Stimulated activated CD8-positive, alpha-beta memory T cell treated with anti-CD3 and anti-CD28 coated beads, Interleukin-7, amount 100 ng/mL, for 1 hour (primary cell): ENCODE measurements around the gene FBP2.
"Not testable (repeated sequence)": the region's sequence is repeated elsewhere in the genome, so short reads cannot be mapped to it uniquely, and the experiment has no call there.

Experiments
- DNase-seq, 2 donors: peaks; one replicate each; pipeline ENCODE4 v3.0.0-alpha.2; 2020; ENCODE audit warnings: low read depth in 2 of 2

FBP2 gene

DNA sequence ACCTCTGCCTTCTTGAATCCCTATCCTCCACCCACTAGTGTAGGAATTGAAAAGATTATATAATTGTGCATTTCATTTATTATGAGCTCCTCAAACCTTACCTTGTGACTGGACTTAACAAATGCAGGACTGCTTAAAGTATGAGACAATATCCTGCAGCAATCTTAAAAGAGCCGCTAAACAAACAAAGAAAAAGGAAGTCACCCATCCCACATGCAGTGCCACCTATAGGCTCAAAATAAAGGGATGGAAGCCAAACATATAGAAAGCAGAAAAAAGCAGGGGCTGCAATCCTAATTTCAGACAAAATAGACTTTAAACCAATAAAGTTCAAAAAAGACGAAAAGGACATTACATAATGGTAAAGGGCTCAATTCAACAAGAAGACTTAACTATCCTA lies 30.1 kb downstream of the FBP2 start:
- DNase-seq: no peak

DNA sequence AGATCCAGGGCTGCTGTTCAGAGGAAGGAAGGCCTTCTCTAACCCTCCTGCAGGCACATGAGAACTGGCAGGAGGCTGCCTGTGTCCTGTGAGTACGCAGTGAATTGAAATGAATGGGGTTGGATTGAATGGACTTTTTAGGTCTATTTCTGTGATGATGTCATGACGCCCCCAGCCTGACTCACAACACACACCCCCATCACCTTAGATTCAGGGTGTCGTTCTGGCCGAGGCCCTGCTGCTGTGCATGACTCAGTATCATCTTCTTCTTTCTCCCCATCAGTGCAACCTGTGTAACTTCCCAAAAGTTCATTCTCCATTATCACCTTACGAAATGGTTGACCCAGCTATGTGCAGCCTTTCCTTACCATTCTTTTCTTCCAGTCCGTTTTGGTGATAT lies 33.4 kb downstream of the FBP2 start:
- DNase-seq: no peak

DNA sequence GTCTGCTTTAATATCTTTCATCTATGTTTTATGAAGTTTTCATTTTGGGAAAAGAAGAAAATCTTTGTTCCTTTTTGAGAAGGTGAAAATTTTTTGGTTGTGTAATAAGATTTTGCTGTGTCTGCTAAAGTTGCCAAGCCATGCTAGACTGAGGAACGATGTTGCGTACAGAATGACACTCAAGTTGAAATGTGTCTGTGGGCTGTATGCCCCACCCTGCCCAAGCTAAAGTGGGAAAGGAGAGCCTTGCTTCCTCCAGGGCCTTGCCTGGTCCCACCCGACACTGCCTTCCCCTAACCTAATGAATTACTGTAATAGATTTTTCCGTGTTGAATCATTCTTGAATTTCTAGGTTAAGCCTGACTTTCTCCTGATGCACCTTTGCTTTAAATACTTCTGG lies 36.2 kb downstream of the FBP2 start:
- no peak for DNase-seq

DNA sequence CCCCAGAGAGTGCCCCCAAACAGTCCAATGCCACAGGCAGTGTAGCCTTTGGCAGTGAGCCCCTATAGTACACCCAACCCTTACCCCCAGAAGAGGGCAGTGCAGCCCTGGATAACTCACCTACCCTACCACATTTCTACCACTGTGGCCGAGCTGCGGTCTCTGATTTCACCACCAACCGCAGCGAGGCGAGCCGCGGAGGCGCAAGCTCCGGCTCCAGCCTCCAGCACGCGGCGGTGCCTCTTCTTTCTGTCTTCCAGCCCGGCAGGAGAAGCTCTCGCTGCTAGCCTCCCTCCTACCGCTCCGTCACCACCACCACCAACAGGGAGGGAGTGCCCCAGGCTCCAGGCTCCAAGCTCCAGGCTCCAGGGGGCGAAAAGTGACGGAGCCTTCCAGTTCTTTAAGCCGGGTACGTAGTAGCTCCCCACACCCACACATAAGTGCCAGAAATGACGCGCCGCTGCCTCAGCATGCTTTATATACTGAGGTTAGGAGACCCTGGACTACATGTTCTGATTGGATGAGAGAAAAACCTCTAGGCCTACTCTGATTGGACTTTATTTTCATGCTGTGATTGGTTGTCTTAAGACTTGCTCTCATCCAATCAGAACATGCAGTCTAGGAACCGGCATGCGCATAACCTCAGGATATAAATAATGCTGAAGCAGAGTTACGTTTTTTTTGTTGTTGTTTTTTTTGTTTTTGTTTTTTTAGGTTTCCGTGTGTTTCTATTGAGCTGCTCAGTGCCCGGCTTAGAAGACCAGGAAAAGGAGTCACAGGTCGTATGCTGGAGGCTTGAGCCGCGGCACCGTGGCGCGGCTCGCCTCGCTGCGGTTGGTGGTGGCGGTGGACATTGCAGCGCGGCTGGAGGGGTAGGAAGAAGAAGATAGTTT lies 38.9 kb downstream of the FBP2 start, which contains the start of gene PCAT7:
TSS of gene PCAT7 (plus strand) at position 645 of the 893 bp plus-strand sequence.
- DNase-seq: no peak

DNA sequence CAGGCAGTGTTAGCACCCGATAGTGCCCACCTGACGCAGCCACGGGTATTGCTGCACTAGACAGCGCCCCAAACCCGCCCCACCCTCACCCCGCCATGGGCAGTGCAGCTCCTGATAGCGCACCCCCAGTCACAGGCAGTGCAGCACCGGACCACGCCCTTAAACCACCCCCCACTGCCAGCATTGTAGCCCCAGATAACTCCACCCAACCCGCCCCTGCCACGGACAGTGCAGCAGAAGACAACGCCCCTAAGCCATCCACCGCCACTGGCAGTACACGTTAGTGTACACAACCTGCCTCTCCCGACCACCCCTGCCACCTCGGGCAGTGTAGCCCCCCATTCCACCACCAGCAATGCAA lies 39.6 kb downstream of the FBP2 start:
- DNase-seq: no peak

DNA sequence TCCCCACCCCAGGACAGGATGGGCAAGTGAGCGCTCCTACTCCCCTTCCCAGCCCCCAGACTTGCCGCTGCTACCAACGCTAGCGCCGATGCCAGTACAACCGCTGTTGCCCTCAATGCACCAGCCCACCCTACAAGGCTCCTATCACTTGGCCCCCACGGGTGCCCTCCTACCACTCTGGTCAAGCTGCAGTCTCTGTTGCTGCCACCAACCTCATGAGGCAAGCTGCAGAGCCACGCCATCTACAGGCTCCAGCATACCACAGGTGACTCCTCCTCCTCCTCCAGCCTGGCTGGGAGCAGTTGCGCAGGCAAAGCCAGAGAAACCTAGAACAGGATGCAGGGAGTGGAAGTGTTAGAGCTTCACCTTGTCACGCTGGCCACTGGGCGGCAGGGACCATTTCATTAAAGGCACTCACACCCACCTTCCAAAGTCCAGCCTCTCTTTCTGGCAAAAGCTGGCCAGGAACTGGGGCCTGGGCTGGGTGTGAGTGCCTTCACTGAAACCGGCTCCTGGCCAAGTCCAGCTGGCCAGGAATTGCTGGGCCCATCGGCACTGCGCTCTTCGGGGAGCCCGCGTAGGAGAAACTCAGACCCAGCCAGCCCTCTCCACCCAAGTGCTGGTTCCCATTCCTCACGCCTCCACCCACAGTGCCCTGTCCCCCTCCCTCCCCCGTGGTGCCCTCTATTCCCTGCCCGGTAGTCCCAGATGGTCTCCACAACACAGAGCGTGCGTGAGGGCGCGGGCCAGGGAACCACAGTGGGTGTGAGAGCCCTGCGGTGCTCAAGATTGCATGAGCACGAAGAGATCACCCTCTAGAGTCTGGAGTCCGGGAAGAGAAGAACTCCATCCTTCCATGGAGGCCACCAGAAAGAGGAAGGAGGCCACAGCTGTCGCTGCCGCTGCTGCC lies 40.3 kb downstream of the FBP2 start:
- DNase-seq: no peak

DNA sequence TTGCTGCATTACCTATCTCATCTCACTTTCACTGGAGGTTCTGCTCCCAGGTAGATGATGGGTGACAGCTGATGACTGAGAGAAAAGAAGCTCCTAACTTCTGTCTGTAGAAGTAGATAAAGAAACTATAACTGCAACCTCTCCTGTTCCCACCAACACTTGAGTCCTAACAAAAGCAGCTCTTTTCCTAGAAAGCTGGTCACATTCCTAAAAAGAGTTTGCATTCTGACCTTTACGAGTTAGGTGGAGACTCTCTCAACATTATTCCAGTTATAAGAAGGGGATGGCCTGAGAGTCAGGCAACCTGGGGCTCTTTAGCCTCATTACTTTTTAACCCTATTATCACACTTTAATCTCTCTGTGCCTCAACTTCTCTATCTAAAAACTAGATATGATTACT lies 47.7 kb downstream of the FBP2 start:
- no peak for DNase-seq

DNA sequence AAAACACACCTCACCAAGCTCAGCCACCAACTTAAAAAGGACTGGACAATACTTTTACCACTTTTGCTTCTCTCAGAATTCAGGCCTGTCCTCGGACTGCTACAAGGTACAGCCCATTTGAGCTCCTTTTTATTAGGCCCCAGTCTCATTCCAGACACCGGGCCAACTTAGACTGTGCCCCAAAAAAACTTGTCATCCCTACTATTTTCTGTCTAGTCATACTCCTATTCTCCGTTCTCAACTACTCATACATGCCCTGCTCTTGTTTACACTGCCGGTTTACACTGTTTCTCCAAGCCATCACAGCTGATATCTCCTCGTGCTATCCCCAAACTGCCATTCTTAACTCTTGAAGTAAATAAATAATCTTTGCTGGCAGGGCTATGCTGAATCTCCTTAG lies 49.3 kb downstream of the FBP2 start:
- not testable (repeated sequence) for DNase-seq

DNA sequence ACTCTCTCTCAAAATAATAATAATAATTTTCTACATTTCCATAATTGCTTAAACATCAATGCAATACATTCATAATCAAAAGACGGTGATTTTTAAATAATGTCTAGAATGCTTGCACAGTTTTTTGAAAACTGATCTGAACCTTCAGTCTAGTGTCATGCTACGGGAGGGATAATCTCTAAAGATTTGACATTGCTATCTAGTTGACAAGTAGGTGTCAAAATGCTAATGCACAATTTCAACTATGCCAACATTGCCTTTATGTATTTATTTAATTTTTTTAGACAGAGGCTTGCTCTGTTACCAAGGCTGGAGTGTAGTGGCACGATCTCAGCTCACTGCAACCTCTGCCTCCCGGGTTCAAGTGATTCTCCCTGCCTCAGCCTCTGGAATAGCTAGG lies 54.7 kb downstream of the FBP2 start:
- DNase-seq: no peak

DNA sequence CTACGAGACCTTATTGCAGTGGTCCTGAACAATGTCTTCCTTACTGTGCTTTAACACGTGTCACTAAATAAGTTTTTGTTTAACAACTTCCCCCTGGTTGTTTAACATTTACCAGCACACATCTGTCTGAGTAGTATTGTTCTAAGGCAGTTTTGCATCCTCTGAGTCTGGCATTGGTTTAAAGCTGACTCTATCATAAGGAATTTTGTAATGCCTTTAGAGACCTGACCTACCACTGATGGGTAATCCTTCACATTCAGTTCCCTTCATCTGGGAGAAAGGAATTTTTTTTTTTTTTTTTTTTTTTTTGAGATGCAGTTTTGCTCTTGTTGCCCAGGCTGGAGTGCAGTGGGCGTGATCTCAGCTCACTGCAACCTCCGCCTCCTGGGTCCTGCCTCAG lies 58.7 kb downstream of the FBP2 start:
- no peak for DNase-seq

DNA sequence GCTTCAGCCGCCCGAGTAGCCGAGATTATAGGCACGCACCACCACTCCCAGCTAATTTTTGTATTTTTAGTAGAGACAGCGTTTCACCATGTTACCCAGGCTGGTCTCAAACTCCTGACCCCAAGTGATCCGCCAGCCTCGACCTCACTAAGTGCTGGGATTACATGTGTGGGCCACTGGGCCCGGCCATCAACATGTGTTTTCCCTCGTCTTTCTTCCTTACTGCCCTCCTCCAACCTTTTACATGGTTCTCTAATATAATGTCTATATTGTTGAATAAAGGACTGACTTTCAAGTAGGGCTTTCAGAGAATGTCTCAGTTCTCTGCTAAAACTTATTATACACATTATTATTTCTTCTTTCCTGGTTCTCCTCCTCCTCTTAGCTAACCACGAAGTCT lies 60.0 kb downstream of the FBP2 start:
- DNase-seq: no peak

DNA sequence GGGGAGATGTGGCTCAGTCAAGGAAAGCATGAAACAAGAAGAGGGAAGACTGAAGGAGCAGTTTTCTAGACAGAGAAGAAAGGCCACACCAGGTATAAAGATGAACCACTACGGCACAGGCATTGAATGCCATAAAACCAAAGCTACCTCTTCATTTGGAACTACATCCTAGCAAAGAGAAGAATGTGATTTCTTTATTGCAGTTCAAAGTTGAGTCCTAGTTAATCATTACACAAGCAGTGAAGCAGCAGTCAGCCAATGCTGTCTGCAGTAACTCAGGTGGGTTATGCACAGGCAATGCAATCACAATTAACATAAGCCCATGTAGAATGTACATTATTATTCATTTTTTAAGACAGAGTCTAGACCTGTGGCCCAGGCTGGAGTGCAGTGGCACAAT lies 60.5 kb downstream of the FBP2 start:
- DNase-seq: no peak

DNA sequence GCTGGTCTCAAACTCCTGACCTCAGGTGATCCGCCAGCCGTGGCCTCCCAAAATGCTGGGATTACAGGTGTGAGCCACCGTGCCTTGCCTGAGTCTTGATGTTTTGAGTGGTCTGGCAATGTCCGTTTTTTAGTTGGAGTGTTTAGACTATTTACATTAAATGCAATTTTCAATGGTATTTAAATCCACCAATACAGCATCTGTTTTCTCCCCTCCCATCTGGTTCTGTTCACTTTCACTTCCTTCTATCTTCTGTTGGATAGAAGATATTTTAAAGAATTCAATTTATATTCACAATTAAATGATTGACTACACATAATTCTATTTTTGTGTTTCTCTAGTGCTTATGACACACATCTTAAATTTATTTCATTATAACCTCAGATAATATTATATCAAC lies 64.7 kb downstream of the FBP2 start:
- no peak for DNase-seq

DNA sequence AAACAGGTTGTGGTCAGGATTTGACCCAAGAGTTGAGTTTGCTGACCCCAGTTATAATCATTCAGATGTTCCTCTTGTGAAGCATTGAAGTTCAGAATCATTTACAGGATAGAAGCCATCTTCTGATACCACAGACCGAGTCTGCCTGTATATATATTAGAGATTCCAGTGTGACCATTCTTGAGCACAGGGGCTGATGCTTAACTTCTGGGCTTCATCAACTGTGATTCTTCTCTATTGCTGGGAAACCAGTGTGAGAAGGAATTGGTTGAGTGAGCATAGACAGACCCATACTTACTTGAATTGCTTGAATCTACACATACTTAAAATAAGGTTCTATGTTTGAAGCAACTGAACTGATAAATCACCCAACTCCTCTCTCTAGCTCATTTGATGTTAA lies 66.7 kb downstream of the FBP2 start:
- no peak for DNase-seq

DNA sequence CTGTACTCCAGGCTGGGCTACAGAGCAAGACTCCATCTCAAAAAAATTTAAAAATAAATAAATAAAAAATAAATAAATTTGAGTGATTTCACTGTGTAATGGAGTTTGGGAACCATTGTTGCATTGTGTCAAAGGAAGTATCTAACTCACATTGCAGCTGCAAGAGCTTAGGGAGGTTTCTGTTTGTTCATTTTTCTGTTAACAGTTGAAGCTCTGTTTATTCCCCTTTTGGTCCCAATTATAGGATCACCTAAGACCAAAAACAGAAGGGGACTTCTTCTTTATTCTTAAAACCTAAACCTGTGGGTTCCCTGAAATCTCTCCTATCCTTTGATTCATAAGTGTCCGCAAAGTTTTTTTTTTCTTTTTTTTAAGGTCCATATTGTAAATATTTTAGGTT lies 67.4 kb downstream of the FBP2 start:
- DNase-seq: no peak

DNA sequence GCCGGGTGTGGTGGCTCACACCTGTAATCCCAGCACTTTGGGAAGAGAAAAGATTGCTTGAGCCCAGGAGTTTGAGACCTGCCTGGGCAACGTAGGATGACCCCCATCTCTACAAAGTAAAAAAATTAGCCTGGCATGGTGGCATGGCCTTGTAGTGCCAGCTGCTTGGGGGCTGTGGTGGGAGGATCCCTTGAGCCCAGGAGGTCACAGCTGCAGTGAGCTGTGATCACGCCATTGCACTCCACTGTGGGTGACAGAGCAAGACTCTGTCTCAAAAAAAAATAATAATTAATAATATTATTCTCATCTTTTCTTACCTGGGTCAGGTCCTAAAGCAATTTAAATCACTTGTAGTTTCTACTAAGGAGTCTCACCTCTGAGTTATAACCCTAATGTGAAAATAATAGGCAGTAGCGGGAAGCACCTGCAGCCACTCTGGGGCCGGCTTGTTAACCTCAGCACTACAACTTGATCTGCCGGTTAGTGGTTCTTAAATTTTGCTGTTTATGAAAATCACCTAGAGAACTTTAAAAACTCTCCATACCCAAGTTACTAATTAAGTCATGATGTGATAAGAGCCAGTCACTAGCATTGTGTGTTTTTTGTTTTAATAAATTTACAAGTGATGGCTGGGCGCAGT lies 68.1 kb downstream of the FBP2 start:
- no peak for DNase-seq

DNA sequence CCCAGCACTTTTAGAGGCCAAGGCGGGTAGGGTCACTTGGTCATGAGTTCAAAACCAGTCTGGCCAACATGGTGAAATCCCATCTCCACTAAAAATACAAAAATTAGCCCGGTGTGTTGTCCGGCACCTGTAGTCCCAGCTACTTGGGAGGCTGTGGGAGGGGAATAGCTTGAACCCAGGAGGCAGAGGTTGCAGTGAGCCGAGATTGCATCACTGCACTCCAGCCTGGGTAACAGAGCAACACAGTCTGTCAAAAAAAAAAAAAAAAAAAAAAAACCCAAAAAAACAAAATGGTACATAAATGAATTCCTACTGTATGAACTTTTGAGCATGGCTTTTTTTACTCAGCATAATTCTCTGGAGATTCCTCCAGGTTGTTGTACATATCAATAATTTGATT lies 76.4 kb downstream of the FBP2 start:
- no peak for DNase-seq

DNA sequence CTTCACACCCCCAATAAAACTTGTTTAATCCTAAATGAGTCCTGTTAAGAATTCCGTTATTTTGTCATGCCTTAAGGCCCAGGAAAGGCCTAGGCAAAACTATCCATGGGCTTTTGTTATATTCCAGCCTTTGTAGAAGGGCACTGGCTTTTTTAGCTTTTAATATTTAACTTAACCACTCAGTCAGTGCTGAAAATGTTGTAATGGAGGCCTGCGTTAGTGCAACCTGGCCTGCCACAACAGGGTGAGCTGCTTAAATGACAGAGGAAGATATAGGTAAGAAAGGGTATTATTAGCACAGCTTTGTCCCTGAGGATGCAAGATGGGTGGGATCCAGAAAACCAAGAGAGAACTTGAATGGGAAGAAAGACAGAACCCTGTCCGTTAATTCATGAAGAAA lies 78.9 kb downstream of the FBP2 start:
- no peak for DNase-seq

DNA sequence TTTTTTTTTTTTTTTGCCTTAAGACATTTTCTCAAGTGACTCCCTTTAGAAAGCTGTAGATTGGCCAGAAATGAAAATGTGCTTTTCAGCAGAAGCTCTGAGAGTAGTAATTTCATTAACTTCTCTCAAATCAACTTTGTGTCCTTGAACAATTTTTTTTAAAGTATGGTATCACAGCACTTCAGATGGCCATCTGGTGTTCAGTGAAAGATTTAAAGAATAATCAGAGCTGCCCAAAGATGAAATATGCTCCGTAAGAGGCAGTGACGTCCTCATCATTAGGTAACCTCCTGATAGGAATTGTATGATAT lies 81.7 kb downstream of the FBP2 start:
- DNase-seq: no peak

DNA sequence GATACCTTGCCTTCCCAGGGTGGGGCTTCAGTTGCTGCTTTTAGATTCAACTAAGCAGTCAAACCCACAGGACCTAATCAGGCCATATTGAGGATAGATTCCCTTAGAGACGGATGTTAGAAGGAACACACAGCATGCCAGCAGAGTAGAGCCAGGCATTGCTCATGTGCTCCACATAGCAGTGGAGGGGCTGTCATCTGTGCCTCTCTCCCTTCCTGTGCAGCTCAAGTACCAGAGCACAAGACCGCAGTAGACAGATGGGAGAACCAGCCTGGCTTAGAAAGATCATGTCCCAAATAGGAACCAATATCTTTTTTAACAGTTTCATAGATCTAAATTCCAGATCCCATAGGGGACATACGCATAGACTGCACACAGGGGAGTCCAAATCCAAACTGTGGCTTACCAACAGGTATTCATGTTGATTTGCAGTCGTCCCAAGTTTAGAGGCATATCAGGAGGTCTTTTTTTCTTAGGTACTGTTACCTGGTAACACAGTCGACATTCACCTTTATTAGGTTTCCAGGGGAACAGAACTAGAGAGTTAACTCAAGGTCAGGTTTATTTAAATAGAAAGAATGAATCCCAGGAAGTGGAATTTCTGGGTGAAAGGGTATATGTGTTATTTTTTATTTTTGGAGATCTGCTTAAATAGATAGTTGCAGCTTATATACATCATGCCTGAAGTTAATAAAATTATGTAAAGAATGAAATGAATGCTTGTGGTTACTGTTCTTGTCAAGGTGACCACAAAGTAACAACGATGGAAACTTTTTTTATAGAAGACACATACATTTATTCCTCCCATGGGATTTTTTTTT lies 82.3 kb downstream of the FBP2 start:
- DNase-seq: no peak
